Stomach (tissue), 4 donors: ENCODE data around the gene F2R.

Experiments
- EP300 ChIP-seq: sonication (generic); formaldehyde crosslinking; IDR thresholded peaks from one replicate; pipeline ENCODE4 v1.6.1; 2017; ENCODE audit warnings: antibody characterized with exemption
- POLR2A ChIP-seq, 4 donors: fragments of 450-650 bp; IDR thresholded peaks; one replicate each; pipeline ENCODE4 v1.6.1; 2016; ENCODE audit warnings: antibody characterized with exemption in 4 of 4, control low read depth in 2 of 4, mild to moderate bottlenecking in 1 of 4, moderate library complexity in 1 of 4
- POLR2AphosphoS5 ChIP-seq, 3 donors: sonication (generic); formaldehyde crosslinking; IDR thresholded peaks; one replicate each; pipeline ENCODE4 v1.6.1; 2016; ENCODE audit warnings: antibody characterized with exemption in 3 of 3
- TF ChIP-seq, protein P1 (sequence below), 7 experiments: fragments of 450-650 bp in 4 of 7; fragments of 200-600 bp in 3 of 7; sonication (generic) in 3 of 7; IDR thresholded peaks; one replicate each; pipeline ENCODE4 v1.5.1; 2016 to 2019; ENCODE audit warnings: antibody characterized with exemption in 7 of 7, control low read depth in 2 of 7, mild to moderate bottlenecking in 1 of 7

DNA sequence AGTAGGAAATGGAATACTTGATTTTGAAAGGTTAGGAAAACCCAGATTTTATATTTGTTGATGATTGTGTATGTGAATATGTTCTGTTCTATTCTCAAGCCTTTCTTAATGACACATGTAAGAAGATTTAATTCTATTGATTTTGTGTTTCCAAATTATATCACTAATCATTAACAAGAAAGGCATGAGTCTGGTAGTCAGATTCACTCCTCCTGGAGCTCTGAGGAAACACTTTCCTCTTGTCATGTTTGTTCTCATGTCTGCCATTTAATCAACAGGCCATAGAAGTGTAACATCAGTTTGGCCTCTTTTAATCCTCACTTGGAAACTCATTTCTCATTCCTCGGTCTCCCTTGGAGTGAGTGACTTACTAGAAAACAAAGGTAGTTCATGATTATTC is 40.6 kb upstream of the F2R start:
- TF ChIP-seq EP300 (no peak), POLR2AphosphoS5 (IDR thresholded peaks at IDR 0.05) (no peak), POLR2A (IDR thresholded peaks at IDR 0.05) (no peak)
- TF ChIP-seq, protein P1, sequence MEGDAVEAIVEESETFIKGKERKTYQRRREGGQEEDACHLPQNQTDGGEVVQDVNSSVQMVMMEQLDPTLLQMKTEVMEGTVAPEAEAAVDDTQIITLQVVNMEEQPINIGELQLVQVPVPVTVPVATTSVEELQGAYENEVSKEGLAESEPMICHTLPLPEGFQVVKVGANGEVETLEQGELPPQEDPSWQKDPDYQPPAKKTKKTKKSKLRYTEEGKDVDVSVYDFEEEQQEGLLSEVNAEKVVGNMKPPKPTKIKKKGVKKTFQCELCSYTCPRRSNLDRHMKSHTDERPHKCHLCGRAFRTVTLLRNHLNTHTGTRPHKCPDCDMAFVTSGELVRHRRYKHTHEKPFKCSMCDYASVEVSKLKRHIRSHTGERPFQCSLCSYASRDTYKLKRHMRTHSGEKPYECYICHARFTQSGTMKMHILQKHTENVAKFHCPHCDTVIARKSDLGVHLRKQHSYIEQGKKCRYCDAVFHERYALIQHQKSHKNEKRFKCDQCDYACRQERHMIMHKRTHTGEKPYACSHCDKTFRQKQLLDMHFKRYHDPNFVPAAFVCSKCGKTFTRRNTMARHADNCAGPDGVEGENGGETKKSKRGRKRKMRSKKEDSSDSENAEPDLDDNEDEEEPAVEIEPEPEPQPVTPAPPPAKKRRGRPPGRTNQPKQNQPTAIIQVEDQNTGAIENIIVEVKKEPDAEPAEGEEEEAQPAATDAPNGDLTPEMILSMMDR (IDR thresholded peaks at IDR 0.05): no peak
